Erythroblast (primary cell): ENCODE data around the gene CABLES1.

Experiments
- GATA1 ChIP-seq: IDR thresholded peaks from 2 replicates; pipeline ENCODE4 v1.6.1; 2011; ENCODE audit warnings: low read depth, mild to moderate bottlenecking, control low read depth, low read length, moderate library complexity
- POLR2A ChIP-seq: IDR thresholded peaks from 2 replicates; pipeline ENCODE4 v1.6.1; 2011; ENCODE audit warnings: mild to moderate bottlenecking, low read length

DNA sequence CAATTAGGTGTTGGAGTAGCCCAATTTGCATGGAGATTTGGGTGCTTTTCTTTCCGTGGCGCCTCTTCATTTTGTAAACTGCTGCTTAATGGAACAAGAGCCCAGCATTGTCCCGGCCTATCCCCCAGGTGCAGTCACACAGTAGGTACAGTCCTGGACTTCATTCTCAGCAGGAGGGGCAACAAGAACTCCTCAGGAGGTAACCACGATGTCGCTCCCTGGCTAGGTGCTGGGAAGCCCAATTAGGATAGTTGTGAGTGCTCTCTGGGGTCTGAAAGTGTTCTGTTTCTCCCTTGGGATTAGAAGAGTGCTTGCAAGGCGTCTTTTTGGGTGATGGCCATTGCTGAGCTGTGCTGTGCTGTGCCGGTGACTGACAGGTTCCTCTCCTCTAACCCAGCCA, 53.8 kb downstream of the CABLES1 start:
- TF ChIP-seq POLR2A (no peak), GATA1 (no peak)
